Ovary (tissue), 3 donors: ENCODE data around the gene THBD.

ENCODE experiments used
- POLR2A ChIP-seq: fragments of 450-650 bp; IDR thresholded peaks from one replicate; pipeline ENCODE4 v1.6.1; 2017; ENCODE audit warnings: antibody characterized with exemption, mild to moderate bottlenecking, moderate library complexity
- TF ChIP-seq, protein P1 (sequence below), 3 donors: fragments of 450-650 bp in 2 of 3; fragments of 200-600 bp in 1 of 3; IDR thresholded peaks; one replicate each; pipeline versions ENCODE4 v1.5.1 to v1.8.0; 2016 to 2022; ENCODE audit warnings: antibody characterized with exemption in 3 of 3, mild to moderate bottlenecking in 1 of 3
- donor health status: DM: no; HTN: no; CAD: no.

- TF ChIP-seq POLR2A: no peak
- TF ChIP-seq, protein P1, sequence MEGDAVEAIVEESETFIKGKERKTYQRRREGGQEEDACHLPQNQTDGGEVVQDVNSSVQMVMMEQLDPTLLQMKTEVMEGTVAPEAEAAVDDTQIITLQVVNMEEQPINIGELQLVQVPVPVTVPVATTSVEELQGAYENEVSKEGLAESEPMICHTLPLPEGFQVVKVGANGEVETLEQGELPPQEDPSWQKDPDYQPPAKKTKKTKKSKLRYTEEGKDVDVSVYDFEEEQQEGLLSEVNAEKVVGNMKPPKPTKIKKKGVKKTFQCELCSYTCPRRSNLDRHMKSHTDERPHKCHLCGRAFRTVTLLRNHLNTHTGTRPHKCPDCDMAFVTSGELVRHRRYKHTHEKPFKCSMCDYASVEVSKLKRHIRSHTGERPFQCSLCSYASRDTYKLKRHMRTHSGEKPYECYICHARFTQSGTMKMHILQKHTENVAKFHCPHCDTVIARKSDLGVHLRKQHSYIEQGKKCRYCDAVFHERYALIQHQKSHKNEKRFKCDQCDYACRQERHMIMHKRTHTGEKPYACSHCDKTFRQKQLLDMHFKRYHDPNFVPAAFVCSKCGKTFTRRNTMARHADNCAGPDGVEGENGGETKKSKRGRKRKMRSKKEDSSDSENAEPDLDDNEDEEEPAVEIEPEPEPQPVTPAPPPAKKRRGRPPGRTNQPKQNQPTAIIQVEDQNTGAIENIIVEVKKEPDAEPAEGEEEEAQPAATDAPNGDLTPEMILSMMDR (IDR thresholded peaks at IDR 0.05): no peak
These were observed 9.5 kb downstream of the THBD start for GRCh38 chr20:23039885-23040508.
